GM10266 (cell line): ENCODE data around the gene VILL.

Experiments used
- DNase-seq: peaks from one replicate; pipeline ENCODE4 v3.0.0; 2012; ENCODE audit errors: extremely low spot score
- TF ChIP-seq, protein P1 (sequence below): IDR thresholded peaks from 2 replicates; pipeline ENCODE4 v1.5.1; 2012; ENCODE audit warnings: mild to moderate bottlenecking, low read depth; ENCODE audit not compliant: control insufficient read depth, insufficient read depth; ENCODE audit errors: missing control alignments

VILL gene

DNA sequence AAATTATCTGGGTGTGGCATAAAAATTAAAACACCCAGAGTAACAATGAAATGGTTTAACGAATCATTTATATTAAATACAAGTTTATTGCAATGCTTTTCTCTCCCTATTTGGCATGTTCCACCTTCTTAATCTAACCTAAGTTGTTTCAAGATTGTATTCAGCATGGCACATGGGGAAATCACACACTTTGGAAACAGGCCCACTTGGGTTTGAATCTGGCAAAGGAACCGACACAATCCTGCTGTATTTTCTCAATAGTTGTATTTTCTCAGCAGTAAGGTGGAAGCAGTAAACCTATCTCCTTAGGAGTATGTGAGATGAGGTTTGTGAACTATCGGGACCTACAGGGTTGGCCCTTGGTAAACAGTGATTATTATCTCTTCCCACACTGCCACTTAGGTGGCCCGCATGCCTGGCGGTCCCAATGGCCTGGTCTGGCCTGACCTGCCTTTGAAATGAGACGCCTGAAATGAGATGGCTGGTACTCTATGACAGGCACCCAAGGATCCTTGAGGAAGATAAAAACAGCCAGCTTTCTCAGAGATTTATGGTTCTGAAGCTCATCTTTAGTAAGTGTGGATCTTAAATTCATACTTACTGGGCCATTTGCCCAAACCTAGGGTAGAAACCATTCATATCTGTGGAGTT is 45.3 kb upstream of the VILL start:
- no peak for DNase-seq
- TF ChIP-seq, protein P1, sequence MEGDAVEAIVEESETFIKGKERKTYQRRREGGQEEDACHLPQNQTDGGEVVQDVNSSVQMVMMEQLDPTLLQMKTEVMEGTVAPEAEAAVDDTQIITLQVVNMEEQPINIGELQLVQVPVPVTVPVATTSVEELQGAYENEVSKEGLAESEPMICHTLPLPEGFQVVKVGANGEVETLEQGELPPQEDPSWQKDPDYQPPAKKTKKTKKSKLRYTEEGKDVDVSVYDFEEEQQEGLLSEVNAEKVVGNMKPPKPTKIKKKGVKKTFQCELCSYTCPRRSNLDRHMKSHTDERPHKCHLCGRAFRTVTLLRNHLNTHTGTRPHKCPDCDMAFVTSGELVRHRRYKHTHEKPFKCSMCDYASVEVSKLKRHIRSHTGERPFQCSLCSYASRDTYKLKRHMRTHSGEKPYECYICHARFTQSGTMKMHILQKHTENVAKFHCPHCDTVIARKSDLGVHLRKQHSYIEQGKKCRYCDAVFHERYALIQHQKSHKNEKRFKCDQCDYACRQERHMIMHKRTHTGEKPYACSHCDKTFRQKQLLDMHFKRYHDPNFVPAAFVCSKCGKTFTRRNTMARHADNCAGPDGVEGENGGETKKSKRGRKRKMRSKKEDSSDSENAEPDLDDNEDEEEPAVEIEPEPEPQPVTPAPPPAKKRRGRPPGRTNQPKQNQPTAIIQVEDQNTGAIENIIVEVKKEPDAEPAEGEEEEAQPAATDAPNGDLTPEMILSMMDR, result no peak

DNA sequence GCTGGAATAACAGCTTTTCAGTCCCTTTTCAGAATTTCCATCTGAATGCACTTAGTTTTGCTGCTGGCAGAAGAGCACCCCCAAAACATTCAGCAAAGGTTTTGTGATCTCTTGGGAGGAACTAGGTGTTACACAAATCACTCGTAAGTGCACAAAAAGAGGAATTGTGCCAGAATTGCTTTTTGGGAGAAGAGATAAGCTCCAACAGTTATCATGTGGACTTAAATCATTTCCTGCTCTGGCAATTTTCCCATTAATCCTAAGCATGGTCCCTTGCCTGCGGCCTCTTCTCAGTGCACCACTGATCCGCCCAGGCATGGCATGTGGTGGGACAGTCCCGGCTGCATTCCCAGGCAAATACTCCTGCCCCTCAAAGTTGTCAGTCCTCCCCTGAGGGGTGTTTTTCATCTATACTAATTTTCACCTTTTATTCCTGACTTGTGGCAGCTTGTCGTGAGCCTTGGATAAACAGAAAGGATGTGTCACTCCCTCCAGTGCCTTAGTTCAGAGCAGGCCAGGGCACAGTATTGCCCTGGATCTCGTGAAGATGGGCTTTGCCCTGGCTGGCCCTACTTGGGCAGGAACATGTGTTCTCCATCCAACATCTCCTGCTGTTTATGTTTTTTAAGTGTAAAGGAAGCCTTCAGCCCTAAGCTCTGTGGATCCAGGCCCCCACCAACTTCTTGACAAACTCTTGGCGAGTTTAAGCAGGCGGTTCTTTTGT is 44.6 kb upstream of the VILL start:
- no peak for DNase-seq
- TF ChIP-seq, protein P1, result no peak

DNA sequence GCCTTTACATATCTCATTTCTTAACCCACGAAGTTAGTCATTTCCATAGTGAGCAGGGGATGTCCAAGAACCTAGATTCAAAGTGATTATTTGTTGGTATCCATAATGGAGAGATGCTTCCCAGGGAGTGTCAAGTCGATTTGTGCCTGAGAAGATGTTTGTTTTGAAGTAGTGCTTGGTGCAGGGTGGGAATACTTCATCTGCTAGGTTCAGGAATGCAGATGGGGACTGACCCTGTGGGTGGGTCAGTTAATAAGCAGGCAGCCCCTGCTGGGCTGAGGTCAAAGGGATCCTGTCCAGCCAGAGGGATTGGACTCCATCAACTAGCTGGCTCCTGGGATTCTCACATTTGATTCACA is 44.1 kb upstream of the VILL start:
- TF ChIP-seq, protein P1, result no peak
- no peak for DNase-seq

DNA sequence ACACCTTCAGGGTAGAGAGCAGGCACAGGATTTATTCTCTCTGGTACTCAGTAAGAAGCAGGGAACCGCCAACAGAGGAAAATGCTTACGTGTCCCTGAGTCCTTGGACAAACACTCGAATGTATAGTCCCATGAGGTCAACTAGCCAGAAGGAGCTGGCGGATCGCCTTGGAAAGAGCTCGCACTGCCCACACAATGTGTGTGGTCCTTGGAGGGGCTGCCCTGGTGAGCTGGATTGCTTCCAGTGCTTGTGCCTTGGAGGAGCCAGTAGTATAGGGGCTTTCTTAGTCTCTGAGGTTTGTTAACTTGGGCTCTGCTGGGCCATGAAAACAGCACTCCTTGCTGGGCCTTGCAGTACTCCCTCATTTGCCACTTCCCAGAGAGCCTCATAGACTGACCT is 40.7 kb upstream of the VILL start:
- no peak for DNase-seq
- TF ChIP-seq, protein P1, result no peak

DNA sequence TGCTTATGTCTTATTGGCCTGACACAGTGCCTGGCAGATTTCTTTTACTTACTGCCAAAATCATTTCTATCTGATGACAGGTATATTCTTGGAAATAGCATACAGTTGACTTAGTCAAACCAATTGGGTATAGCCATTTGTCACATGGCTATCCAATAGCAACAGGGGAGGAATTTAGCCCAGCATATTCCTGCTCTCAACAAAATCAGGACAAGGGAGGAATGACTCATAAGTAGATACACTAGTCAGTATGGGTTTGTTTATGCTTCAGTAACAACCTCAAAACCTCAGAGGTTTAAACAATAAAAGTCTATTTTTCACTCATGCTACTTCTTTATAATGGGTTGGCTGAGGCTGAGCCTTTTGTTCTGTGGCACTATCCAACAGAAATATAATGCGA is 38.0 kb upstream of the VILL start:
- TF ChIP-seq, protein P1, result no peak
- DNase-seq, result no peak

DNA sequence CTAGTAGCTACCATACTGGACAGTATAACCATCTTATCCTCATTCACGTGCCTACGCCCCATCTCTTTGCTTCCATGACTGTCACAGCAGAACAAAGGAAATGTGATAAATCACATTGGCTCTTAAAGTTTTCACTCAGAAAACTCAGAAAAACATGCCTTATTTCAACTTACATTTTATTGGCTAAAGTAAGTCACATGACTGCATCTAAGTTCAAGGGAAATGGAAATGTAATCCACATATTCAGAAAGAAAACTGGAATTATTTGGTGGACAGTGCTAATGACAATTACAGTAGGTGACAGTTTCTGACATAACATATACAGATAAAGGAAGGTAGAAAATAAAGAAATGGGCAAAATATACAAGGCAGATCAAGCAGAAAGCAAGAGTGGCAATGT is 37.4 kb upstream of the VILL start:
- TF ChIP-seq, protein P1, result no peak
- DNase-seq, result no peak

DNA sequence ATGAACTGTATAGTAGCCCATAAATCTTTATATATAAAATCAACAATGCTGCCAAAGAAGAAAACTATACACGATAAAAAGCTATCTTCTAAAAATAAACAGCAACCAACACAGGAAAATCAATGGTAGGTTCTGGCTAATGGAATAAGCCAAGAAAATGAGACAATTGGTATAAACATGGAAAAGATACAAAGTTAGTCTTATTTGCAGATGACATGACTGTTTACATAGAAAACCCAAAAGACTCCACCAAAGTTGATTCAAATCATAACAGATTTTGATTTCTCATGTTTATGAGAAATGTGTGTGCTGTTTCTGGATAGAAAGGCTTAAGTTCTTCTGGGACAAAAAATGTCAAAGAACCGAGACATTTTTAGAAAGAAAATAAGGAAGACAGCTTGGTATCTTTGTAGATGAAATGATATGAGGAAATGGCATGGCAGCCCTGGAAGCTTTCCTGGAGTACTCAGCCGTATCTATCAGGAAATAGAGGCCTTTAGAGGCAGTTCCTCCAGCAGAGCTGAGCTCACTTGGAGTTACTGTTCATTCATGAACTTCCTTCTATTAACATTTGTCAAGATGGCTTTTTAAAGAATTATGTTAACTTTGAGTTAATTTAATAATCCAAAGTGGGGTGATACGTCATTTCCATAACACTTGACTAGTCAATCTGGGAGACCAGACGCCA is 36.7 kb upstream of the VILL start:
- TF ChIP-seq, protein P1, result no peak
- no peak for DNase-seq
